Small intestine (tissue), 7 donors: Measurements from ENCODE around the gene UCK2. TPM values are rescaled to one million over a fixed set of nuclear protein-coding genes. Genes with fewer than 3 reads are reported as not detected.

Source experiments
- DNase-seq, 2 donors: peaks; one replicate each; pipeline versions ENCODE4 v3.0.0 to v3.0.0-alpha.2; 2013
- FAIRE-seq: peaks from 2 replicates; lab custom pipeline; 2012; peaks lifted over from hg19 to GRCh38; lab: Jason Lieb, UNC
- H3K27ac ChIP-seq, 3 donors: one replicate each; pipeline ENCODE4 v1.5.1; 2013; ENCODE audit warnings: low read length in 2 of 3, mild to moderate bottlenecking in 2 of 3, control low read depth in 1 of 3, inconsistent platforms in 1 of 3, low read depth in 1 of 3, moderate library complexity in 1 of 3
- H3K27me3 ChIP-seq, 3 donors: one replicate each; pipeline ENCODE4 v1.6.1; 2013; ENCODE audit warnings: low read length in 3 of 3, inconsistent platforms in 1 of 3; ENCODE audit not compliant: control insufficient read depth in 3 of 3, insufficient read depth in 3 of 3
- H3K36me3 ChIP-seq, 3 donors: one replicate each; pipeline ENCODE4 v1.6.1; 2013; ENCODE audit warnings: low read length in 3 of 3, inconsistent platforms in 1 of 3, low read depth in 1 of 3, mild to moderate bottlenecking in 1 of 3, moderate library complexity in 1 of 3; ENCODE audit not compliant: control insufficient read depth in 3 of 3, insufficient read depth in 2 of 3
- H3K4me1 ChIP-seq, 3 donors: one replicate each; pipeline ENCODE4 v1.6.1; 2013; ENCODE audit warnings: low read length in 2 of 3, inconsistent platforms in 1 of 3, low read depth in 1 of 3, mild to moderate bottlenecking in 1 of 3, moderate library complexity in 1 of 3; ENCODE audit not compliant: control insufficient read depth in 3 of 3, insufficient read depth in 2 of 3
- H3K4me3 ChIP-seq, 3 donors: one replicate each; pipeline ENCODE4 v1.5.1; 2013; ENCODE audit warnings: low read length in 3 of 3, control low read depth in 1 of 3, inconsistent platforms in 1 of 3, low read depth in 1 of 3, mild to moderate bottlenecking in 1 of 3, moderate library complexity in 1 of 3
- H3K9me3 ChIP-seq, 2 donors: one replicate each; pipeline ENCODE4 v1.6.1; 2013; ENCODE audit warnings: low read depth in 1 of 2, low read length in 1 of 2; ENCODE audit not compliant: control insufficient read depth in 2 of 2, insufficient read depth in 1 of 2
- WGBS, 3 donors: extraction: QIAGEN DNeasy Blood & Tissue Kit; methylation state at CpG; one replicate each; pipeline ENCODE4 v1.1.7; 2013; 5-methylcytosine and 5-hydroxymethylcytosine counted together
- polyA plus RNA-seq, 4 donors: library from polyadenylated mRNA; stranded (reverse) in 3 of 4; unstranded in 1 of 4; fragments of 200-250 nt in 3 of 4; fragments of 120-200 nt in 1 of 4; gene quantifications; one replicate each; pipeline versions ENCODE4 v1.2.1 to v1.2.3, GENCODE V29; 2013
- donor health status: healthy with polysubstance abuse.
- donor health status: control.
- donor health status: control.
- donor health status: Bipolar disorder and iron deficiency.
- donor health status: healthy.

UCK2 gene
- polyA plus RNA-seq, 4 donors, result 22.2 to 37.6 (median 35.5) TPM

DNA sequence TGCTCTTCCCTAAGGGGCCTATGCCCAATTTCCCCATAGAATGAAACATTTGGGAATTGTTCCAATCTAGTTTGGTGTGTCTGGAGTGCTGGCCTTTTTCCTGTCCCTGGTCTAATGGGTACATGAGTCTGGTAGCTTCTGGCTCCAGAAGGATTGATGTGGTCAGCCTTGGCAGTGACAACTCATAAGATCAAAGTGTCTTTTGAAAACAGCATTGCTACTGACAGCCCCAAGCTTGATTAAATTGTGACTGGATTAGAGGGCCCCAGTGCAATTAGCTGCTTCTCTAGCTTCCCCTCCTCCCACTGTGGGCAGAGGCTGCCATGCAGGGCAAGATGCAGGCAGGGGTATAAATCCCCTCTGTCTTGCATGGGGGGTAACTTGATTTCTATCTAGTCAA is 130.9 kb downstream of the UCK2 start:
- FAIRE-seq (no peak), DNase-seq (no peak)
- no peak overlapping the region for H3K27ac ChIP-seq
- no peaks in the 10 kb centered on the region for H3K27me3 ChIP-seq
- H3K4me3 ChIP-seq, result no peak overlapping the region
- no peaks in the 10 kb centered on the region for H3K4me1 ChIP-seq
- H3K36me3 ChIP-seq, result no peaks in the 10 kb centered on the region
- no peaks in the 10 kb centered on the region for H3K9me3 ChIP-seq

DNA sequence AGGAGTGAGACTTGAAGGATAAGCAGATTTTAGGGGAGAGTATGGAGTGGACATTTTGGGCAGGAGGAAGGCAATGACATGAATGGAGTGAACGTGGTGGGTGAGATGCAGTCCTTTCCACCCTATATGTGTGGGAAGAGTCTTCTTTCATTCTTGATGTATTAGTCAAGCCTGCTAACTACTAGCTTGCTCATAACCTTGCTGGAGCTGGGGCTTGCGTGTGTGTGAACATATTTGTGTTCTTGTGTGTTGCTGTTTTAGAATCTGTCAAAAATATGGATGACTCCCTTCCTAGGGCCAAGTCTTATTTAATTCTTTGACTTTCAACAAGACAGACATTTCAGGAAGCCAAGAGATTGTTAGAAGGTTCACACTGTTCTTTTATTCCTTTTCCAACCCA is 132.7 kb downstream of the UCK2 start:
- FAIRE-seq, result no peak
- H3K9me3 ChIP-seq, result no peaks in the 10 kb centered on the region
- H3K27ac ChIP-seq, result no peak overlapping the region
- 78 to 81% (median 79%) methylated on average over 2 of the region's 2 CpGs for WGBS, 3 donors
- no peak for DNase-seq
- no peak overlapping the region for H3K4me3 ChIP-seq
- no peaks in the 10 kb centered on the region for H3K36me3 ChIP-seq
- no peaks in the 10 kb centered on the region for H3K4me1 ChIP-seq
- no peaks in the 10 kb centered on the region for H3K27me3 ChIP-seq

DNA sequence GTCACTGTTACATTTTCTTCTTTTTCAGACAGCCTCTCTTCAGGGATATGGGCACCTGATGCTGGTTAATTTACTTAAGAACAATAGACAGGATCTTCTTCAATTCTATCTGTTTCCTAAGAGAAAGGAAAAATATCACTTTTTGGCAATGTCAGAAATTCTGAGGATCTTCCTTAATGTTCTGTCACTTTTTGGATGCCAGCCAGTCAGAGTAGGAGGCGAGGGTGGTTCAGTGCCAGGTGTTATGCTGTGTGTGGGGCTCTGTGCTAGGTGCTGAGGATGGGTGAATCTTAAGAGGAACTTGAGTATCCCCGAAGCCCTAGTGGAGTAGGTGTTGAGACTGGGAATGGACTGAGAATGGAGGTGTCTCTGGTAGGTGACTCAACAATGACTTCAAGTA is 133.5 kb downstream of the UCK2 start:
- Histone ChIP-seq H3K36me3 (no peaks in the 10 kb centered on the region), H3K4me1 (no peaks in the 10 kb centered on the region), H3K27me3 (no peaks in the 10 kb centered on the region), H3K27ac (no peak overlapping the region), H3K9me3 (no peaks in the 10 kb centered on the region), H3K4me3 (no peak overlapping the region)
- DNase-seq, result no peak
- 42 to 66% (median 50%) methylated on average over 2 of the region's 2 CpGs for WGBS, 3 donors
- no peak for FAIRE-seq

Other genes starting within 250 kb of the UCK2 start
- 100 to 1,000 TPM; 129 to 837 (median 545) TPM for gene MGST3, start 196.4 kb upstream of the UCK2 start, polyA plus RNA-seq
- 10 to 100 TPM; 53.0 to 73.2 (median 60.3) TPM for gene ALDH9A1, start 129.1 kb upstream of the UCK2 start, polyA plus RNA-seq
- gene TMCO1, start 58.7 kb upstream of the UCK2 start, polyA plus RNA-seq, result 100 to 1,000 TPM in 2 of 4 donors, 10 to 100 TPM in 2; 68.7 to 143 (median 105) TPM